ENCODE data around the gene CRBN. TPM values are rescaled to one million over a fixed set of nuclear protein-coding genes. Genes with fewer than 3 reads are reported as not detected.

The CRBN gene
- total and polyA plus RNA-seq, 9 of the 15 experiments (the other 6 are each of a cell fraction or from before 2014, with no cell fraction given) = 40.8 to 331 (median 57.4) TPM

DNA sequence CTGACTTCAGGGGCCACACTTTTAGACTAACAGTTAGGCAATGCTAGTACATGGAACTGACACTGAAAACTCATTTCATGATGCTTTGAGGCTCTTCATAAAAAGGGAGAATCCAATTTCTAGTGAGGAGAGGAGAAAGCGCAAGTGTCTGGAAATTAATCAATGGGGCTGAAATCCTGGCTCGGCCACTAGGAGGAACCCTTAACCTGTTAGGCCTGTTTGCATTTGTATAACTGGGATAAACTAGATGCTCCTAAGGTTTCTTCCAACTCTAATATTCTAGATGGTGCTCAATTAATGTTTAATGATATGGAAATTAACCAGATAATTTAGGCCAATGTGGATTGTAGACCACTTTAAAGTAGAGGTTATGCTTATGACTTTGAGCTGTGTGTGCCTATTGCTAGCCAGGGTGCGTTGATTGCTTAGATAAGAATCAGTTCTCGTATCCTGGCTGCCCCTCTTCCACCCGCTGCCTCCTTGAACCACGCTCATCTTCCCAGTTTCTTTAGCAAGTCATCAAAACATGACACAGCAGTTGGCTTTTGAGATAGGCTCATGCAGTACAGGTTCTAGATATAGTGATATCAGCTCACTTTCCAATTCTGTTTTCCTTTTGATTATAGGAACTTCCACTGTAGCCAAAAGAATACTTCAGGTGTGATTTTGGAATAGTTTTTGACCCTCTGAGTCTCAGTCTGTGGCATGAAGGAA is 16.8 kb upstream of the CRBN start (continued):
- TF ChIP-seq, protein P1, sequence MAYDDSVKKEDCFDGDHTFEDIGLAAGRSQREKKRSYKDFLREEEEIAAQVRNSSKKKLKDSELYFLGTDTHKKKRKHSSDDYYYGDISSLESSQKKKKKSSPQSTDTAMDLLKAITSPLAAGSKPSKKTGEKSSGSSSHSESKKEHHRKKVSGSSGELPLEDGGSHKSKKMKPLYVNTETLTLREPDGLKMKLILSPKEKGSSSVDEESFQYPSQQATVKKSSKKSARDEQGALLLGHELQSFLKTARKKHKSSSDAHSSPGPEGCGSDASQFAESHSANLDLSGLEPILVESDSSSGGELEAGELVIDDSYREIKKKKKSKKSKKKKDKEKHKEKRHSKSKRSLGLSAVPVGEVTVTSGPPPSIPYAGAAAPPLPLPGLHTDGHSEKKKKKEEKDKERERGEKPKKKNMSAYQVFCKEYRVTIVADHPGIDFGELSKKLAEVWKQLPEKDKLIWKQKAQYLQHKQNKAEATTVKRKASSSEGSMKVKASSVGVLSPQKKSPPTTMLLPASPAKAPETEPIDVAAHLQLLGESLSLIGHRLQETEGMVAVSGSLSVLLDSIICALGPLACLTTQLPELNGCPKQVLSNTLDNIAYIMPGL (CRISPR knock-in tag; IDR thresholded peaks at IDR 0.05) = no peak
- TF ChIP-seq BMI1 (IDR thresholded peaks at IDR 0.05; ENCODE audit: low read length) (no peak), RHOXF2B (CRISPR knock-in tag; conservative IDR thresholded peaks at IDR 0.05) (no peak), SP1 (CRISPR knock-in tag; IDR thresholded peaks at IDR 0.05) (no peak), NFRKB (IDR thresholded peaks at IDR 0.05; ENCODE audit: low read depth) (no peak), MYNN (IDR thresholded peaks at IDR 0.05) (no peak), MYNN (CRISPR knock-in tag; IDR thresholded peaks at IDR 0.05) (no peak), ZNF408 (CRISPR knock-in tag; IDR thresholded peaks at IDR 0.05; ENCODE audit: low read depth) (no peak), NFE2 (IDR thresholded peaks at IDR 0.05; ENCODE audit: low read depth) (peak; percentile 75), ZNF407 (IDR thresholded peaks at IDR 0.05; ENCODE audit: low read depth) (no peak), ZNF217 (CRISPR knock-in tag; IDR thresholded peaks at IDR 0.05) (no peak), CLOCK (CRISPR knock-in tag; IDR thresholded peaks at IDR 0.05; ENCODE audit: borderline replicate concordance) (no peak), TOE1 (IDR thresholded peaks at IDR 0.05; ENCODE audit: borderline replicate concordance) (no peak), TOE1 (CRISPR knock-in tag; IDR thresholded peaks at IDR 0.05; ENCODE audit: borderline replicate concordance, low read depth) (no peak), FOXJ3 (CRISPR knock-in tag; IDR thresholded peaks at IDR 0.05) (no peak)

Measured in K562 (cell line).